Measurements from ENCODE around the gene ADAM11. TPM values are rescaled to one million over a fixed set of nuclear protein-coding genes. Genes with fewer than 3 reads are reported as not detected.
"Not testable (repeated sequence)": the region's sequence is repeated elsewhere in the genome, so short reads cannot be mapped to it uniquely, and the experiment has no call there.

The ADAM11 gene
- 10 to 100 TPM in 1 of 2 donors, 1 to 10 TPM in 1; 6.8 to 19.9 TPM for total RNA-seq

GRCh38 chr17:44758414-44759085 lies at the start of gene ADAM11:
ADAM11 (plus strand) TSS chr17:44758988; CDS start chr17:44759200, 212 bp downstream.
- peaks cover 0 to 6% of the 10 kb centered on the region in 2 donors for H3K27me3 ChIP-seq
- peaks cover 0 to 31% of the 10 kb centered on the region in 2 donors for H3K4me1 ChIP-seq
- no peaks in the 10 kb centered on the region for H3K36me3 ChIP-seq
- no peak for TF ChIP-seq CTCF (IDR thresholded peaks at IDR 0.05)
- H3K4me3 ChIP-seq, result peak within 1 kb of the TSS; percentile 55 to 65
- H3K9me3 ChIP-seq, result no peaks in the 10 kb centered on the region
- H3K27ac ChIP-seq, result peak within 1 kb of the TSS; percentile 71 to 84
- DNase-seq (ENCODE audit: low spot score), result no peak

GRCh38 chr17:44719444-44719843 lies 39.3 kb upstream of the ADAM11 start:
- no peaks in the 10 kb centered on the region for H3K9me3 ChIP-seq
- TF ChIP-seq CTCF (IDR thresholded peaks at IDR 0.05), result no peak
- no peaks in the 10 kb centered on the region for H3K4me1 ChIP-seq
- H3K27ac ChIP-seq, result no peak overlapping the region
- no peaks in the 10 kb centered on the region for H3K27me3 ChIP-seq
- no peak overlapping the region for H3K4me3 ChIP-seq
- no peak for DNase-seq (ENCODE audit: low spot score)
- peaks cover 14% of the 10 kb centered on the region for H3K36me3 ChIP-seq

GRCh38 chr17:44722254-44722653 lies 36.5 kb upstream of the ADAM11 start:
- TF ChIP-seq CTCF (IDR thresholded peaks at IDR 0.05), result no peak
- Histone ChIP-seq H3K27ac (no peak overlapping the region), H3K36me3 (peaks cover 14% of the 10 kb centered on the region), H3K4me1 (no peaks in the 10 kb centered on the region), H3K9me3 (no peaks in the 10 kb centered on the region), H3K4me3 (no peak overlapping the region), H3K27me3 (no peaks in the 10 kb centered on the region)
- no peak for DNase-seq (ENCODE audit: low spot score)

GRCh38 chr17:44726121-44726520 lies 32.7 kb upstream of the ADAM11 start:
- not testable (repeated sequence) for DNase-seq (ENCODE audit: low spot score); H3K9me3 ChIP-seq; H3K27ac ChIP-seq; H3K27me3 ChIP-seq; H3K4me1 ChIP-seq; H3K4me3 ChIP-seq
- H3K36me3 ChIP-seq, result peaks cover 20% of the 10 kb centered on the region

- Histone ChIP-seq H3K36me3 (peaks cover 5% of the 10 kb centered on the region), H3K27me3 (no peaks in the 10 kb centered on the region), H3K4me1 (no peaks in the 10 kb centered on the region), H3K27ac (no peak overlapping the region), H3K4me3 (no peak overlapping the region), H3K9me3 (no peaks in the 10 kb centered on the region)
- peak in 1 of 2 donors; percentile 58 for TF ChIP-seq CTCF (IDR thresholded peaks at IDR 0.05)
- no peak for DNase-seq (ENCODE audit: low spot score)
These were observed 25.0 kb upstream of the ADAM11 start for GRCh38 chr17:44733753-44734152.

- Histone ChIP-seq H3K36me3 (peaks cover 5% of the 10 kb centered on the region), H3K27me3 (no peaks in the 10 kb centered on the region), H3K9me3 (no peaks in the 10 kb centered on the region), H3K4me1 (no peaks in the 10 kb centered on the region), H3K4me3 (no peak overlapping the region), H3K27ac (no peak overlapping the region)
- no peak for TF ChIP-seq CTCF (IDR thresholded peaks at IDR 0.05)
- DNase-seq (ENCODE audit: low spot score), result no peak
These were observed 24.5 kb upstream of the ADAM11 start for GRCh38 chr17:44734272-44734671.

Measured in right atrium auricular region (tissue), 2 donors.